Fibroblast of peridontal ligament (primary cell): ENCODE measurements around the gene CNTNAP2.

Experiments used
- DNase-seq: peaks from one replicate; pipeline ENCODE4 v3.0.0-alpha.2; 2010; ENCODE audit errors: extremely low read depth

The CNTNAP2 gene

DNA sequence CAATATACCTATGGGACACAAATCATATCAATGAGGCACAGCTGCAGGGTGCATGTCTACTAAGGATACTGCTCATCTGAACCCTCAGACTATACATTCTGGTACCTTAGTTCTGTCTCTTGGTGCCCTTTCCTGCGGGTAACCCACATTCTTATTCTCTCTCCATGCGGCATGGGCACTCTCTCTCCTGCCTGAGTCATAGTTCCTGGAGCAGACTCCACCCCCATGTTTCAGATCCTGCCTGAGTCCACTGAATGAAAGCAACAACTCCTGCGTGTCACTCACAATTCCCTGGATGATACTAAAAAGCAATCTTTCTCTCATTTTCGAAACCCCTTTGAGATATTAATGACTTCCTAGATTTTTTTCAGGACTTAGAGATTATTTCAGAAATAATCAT lies 1820.8 kb downstream of the CNTNAP2 start:
- DNase-seq: no peak

DNA sequence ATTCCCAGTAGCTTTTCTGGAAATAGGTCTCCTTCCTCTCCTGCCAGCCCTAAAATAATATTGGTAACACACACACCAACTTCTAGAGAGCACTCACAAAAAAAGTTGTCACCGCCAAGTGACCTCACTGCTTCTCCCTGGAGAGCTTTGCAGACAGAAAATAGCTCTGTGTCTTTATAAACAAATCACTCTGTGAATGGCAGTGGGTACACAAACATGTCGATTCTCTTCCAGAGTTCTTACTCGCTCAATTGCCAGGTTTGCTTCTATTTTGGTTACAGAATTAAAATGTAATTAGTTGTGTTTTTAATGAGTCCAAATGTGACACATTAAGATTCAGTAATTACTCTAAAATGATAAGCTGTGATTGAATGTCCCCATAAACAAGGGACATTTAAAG lies 1824.8 kb downstream of the CNTNAP2 start:
- no peak for DNase-seq

DNA sequence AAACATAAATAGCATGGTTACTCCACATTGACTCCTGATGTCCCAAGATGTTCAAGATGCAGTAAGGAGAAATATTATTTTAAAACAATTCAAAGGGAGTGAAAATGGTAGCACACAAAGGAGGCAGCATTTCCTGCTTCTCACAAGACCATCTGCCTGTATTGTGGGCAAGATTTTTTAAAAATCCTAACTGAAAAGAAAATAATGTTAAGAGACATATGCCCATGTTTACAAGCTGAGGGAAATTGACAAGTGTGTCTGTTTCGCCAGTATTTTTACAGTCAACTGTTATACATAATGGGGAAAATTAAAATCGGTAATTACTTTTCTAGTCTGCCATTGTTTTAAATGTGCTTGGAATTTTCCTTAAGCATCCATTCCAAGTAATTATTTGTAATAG lies 1827.7 kb downstream of the CNTNAP2 start:
- no peak for DNase-seq

DNA sequence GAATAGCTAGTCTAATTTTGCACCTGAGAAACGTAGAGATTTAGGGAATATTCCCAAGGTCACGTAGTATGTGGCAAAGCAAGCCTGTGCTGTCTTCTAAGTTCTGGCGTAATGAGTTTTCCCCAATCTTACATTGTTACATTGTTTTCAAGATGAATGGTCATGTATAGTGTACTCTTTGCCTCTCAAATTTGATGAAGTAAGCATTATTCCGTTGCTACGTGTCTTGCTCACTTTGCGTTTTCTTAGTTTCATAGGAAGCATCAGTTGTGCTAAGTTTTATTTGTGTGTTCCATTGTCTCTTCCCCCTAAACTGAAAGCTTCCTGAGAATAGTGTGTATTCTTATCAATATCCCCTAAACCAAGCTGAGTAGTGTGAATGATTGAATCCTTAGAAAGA lies 1836.3 kb downstream of the CNTNAP2 start:
- DNase-seq: no peak

DNA sequence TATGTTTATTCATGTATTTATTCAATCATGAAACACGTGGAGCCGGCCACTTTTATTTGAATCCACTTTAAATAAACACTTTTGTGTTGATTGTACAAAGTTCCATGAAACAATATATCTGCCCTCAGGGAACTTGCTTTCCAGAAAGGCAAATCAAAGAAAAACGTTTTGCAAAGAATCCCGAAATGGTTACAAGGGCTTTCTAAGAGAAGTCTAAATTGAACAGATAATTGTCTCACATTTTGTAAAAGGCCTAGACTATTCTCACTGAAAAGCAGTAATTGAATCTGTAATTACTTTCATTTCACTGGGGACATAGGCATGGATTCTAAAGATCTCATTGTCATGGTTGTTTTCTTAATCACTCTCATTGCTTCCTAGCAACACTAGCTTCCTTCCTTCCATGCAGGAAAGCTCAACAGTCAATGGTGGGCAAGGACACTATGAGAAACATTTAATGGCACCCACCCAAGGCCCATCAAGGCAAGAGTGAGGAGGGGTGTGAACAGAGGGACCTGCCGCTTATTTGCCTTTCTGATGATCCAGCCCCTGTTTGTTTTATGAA lies 1851.5 kb downstream of the CNTNAP2 start:
- no peak for DNase-seq

DNA sequence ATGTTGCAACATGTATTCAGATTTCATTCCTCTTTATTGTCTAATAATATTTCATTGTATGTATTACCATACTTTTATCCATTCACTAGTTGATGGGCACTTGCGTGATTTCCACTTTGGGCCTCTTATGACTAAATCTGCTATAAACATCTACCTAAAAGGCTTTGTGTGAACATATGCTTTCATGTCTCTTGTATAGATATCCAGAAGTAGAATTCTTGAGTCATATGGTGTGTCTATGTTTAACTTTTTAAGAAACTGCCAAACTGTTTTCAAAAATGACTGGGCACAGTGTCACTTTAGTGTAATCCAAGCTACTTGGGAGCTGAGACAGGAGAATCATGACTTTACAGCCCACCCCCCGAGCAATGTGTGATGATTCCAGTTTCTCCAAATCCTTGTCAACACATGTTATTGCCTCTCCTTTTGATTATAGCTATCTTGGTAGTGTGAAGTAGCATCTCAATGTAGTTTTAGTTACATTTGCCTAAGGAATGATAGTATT lies 1855.1 kb downstream of the CNTNAP2 start:
- DNase-seq: no peak

DNA sequence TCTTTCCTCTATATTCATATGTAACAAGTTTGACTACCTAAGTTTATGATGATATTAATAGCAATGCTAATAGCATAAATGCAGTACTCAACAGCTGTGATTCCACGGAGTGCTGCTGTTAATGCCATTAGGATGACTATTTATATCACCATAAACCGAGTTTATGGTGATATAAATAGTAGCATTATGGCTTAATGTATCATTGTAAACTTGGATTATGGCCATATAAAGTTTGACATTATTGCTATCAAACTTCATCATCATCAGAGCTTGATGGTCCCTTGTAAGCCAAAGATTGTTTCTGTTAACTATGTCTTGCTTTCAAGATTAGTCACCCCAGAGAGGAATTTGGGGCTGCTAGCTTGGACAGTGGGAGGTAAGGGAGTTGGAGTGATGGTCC lies 1861.6 kb downstream of the CNTNAP2 start:
- no peak for DNase-seq

DNA sequence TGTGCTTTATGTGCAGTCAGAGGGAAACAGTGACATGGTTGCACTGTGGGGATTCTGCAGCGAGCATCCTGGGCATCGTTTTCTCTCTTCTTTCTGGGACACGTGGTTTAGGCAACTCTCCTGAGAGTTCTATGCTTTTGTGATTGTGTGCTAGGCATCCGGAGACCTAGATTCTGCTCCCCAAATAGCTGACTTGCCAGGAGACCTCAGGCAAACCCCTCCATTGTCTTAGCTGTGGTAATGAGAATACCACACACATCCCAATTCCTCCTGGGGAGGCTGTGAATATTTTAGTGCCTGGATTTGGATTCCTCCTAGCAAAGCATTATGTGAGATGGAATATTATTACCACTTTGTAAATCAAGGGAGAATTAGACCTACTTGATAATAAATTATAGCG lies 1862.0 kb downstream of the CNTNAP2 start:
- DNase-seq: no peak

DNA sequence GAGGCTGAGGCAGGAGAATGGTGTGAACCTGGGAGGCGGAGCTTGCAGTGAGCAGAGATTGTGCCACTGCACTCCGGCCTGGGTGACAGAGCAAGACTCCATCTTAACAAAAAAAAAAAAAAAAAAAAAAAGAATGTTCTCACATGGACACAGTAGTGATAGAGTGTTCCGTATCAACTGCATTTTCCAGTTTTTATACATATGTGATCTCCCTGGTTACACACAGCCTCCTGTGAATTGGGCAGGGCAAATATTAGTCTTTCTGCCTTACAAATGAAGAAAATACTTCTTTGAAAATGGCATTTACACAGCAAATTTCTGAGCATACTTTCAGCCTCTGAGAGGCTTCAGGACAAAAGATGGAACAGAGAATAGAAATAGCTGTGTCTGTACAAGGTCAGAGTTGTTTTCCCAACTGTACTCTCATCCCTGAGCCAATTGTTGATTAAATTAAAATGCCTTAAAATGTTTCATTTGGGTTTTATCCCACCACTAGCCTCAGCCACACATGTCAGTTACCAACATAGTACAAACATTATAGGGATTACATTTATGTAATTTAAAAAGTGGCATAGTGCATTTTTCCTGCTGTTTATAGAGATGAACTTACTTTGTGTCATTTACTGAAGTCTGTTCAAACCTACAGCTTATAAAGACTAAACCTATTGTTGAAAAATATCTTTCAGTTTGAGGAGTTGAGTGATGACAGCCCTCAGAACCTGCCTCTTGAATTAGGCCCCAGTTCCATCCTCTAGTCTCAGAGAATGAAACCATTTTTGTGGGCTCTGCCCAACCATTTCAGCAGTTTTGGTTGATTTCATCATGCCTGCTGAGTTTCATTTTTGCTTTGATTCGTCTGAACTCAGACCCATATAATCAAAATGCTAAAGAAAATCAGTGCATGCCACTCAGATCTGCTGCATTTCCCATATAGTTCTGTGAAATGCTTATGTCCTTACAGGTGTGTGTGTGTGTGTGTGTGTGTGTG lies 1864.5 kb downstream of the CNTNAP2 start:
- peak; percentile 13 for DNase-seq

DNA sequence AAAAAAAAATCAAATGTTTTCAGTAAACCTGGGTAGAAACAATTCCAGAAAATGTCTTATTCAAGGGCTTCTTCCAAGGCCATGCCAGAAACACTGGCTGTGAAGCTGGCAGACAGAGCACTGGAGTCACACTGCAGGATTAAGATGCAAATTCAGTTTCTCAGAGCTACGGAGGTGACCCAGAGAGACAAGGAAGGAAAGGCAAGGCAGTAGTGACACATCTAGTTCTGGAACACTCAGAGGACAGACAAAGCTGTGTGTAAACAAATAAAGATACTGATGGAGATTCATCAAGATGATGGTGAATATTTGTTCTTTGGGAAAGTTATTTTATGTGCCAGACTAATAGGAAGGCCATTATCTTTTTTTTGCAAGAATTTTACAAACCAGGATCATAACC lies 1865.7 kb downstream of the CNTNAP2 start:
- no peak for DNase-seq

DNA sequence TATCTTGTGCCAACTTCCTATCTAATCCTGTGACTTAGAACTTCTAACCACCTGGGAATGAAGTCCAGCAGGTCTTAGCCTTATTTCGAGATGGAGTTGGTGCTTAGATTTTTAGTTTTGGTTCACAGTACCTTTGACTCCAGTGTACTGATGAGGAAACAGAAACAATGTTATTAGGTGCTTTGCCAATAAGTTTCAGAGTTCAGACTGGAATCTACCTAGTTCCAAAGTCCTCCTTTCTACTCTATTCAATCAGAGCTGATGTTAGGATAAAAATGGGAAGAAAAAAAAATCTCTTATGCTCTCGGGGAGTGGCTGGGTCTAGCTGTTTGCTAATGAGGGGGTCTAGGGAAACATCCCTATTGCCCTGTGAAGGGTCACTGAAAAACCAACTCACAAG lies 1867.7 kb downstream of the CNTNAP2 start:
- no peak for DNase-seq

DNA sequence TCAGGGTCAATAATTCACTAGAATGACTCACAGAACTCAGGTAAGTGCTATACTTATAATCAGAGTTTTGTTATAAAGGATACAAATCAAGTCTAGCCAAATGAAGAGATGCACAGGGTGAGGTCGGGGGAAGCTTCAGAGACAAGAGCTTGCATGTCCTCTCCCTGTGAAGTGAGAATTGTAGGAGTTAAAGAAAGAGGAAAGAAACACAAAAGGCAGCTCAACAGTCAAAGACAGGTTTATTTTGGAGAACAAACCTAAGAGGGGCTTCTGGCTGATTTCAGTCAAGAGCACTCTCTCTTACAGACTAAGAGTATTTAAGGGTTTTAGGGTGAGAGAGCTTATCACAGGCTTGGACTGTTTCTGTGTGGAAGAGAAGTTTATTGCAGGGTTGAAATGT lies 1873.5 kb downstream of the CNTNAP2 start:
- DNase-seq: no peak

DNA sequence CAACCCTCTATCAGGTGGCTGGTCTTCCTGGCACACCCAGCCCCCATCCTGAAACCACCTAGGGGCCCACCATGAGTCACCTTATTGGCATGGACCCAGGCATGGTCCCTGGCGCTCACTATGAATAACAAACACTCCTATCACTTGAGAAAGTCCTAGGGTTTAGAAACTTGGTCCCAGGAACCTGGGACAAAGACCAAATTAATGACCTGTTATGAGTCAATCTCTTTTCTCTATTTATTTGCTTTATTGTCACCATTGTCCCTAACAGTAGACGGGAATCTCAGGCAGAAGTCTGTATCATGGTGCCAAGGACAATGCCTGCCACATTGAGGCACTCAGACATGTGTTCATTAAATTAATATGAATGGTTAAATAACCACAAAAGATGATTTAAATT lies 1874.3 kb downstream of the CNTNAP2 start:
- DNase-seq: no peak

DNA sequence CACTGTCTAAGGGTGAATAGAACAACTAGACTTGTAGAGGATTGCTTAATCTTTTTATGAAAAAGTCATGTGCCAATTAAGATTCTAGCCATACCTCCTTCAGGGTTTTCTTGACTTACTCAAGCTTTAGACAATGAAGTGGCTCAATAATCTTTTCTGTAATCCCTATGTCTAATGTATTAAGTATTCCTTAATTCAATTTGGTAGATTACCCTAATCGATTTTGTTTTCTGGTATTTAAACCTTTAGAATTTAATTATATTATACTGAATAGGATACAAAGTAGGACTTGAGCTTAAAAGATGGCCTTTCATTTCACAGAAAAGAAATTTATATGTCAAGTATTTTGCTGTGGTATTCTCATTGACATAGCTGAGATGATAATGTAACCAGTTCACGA lies 1876.1 kb downstream of the CNTNAP2 start:
- DNase-seq: no peak

DNA sequence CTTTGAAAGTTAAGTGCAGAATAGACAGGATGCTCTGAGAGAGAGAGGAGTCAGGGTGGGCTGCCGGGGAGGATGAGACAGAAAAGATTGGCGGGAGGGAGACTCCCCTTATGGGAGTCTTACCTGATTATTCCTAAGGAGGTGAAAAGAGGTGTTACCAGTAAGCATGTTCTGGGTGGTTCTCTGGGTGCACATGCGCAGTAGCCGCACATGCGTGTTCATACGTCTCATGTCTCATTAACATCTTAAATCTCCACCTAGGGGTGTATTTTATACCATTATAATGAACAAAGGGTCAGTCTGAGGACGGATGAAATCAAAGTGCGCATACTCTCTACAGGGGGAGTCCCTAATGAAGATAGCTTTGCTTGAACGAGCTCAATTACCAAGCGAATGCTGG lies 1881.0 kb downstream of the CNTNAP2 start:
- no peak for DNase-seq

DNA sequence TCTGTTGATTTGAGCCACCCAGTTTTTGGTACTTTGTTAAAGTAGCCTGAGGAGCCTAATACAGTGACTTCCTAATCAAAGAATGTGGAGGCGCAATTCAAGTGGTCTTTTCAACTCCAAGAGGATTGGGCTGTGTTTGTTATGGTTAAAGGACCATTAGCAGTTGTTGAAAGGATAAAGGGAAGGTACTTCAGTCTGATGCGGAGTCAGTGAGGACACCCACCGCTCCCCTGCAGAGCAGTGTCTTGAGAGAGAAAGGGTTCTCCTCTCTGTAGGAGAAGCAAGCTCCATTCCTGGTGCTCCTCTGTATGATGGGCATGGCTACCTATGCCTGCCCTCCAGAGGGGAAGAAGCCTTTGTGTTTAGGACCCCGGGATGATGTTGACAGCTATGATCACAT lies 1883.4 kb downstream of the CNTNAP2 start:
- no peak for DNase-seq

DNA sequence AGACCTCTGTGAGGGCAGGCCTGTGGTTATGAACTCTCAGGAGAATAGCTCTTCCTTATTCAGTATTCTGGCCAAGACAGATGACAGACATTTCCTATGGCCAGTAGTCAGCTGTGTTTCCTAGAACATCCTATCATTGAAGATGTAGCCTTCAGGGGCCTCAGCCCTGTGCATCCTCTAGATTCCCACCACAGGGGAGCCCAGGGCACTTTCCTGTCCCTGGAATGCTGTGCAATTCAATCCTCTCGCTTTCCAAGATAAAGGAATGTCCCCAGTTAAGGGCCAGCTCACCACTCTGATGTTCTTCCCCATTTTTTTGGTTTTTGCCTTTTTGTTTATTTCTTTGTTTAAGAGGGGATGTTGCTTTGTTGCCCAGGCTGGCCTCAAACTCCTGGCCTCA lies 1895.2 kb downstream of the CNTNAP2 start:
- no peak for DNase-seq

DNA sequence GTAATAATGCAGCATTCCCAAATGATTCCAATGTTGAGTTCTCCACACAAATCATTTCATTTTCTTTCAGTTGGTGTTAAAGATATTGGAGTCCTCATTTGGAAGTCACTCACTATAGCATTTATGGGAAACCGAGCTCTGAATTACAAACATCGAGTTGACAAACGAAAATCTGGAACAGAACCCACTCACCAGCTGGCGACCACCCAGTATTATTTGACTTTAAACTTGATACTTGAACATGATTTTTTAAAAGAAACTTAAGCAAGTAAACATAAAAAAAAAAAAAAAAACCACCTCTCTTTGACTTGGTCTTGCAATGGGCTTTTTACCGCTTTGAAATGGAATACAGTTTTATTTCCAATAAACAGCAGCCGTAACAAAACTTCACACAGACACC lies 1897.4 kb downstream of the CNTNAP2 start:
- DNase-seq: no peak

DNA sequence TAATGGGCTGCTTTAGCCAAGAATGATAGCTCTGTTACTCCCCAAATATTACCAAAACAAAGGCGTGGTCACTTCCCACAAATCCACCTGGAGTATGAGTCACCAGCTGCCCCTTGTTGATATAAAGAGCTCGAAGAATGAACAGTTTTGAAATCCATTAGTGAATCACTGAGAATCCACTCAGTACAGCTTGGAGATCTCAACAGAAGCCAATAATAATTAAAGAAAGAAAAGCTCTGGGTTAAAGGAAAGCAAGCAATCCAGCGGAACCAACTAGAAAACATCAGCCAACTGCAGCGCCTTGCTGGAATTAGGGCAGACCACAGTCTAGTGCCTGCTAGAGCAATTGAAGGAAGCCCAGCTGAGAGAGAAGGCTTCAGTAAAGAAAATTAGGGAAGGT lies 1897.9 kb downstream of the CNTNAP2 start:
- no peak for DNase-seq

DNA sequence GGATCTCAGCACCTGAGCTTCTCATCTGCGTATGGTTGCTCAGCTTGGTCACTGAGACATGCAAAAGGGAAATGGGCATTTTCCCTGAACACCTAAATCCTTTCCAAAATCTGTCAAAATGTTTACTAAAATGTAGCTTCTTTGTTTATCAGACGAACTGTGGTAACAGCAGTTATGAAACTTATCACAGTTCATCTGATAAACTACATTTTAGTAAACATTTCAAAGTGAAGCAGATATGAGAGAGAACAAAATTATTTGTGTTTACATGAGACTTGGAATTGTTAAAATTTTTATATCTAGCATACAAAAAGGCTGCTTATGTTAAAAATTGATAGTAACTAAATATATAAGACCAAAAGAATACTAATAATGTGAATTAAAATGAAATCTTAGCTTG lies 1900.5 kb downstream of the CNTNAP2 start:
- no peak for DNase-seq

DNA sequence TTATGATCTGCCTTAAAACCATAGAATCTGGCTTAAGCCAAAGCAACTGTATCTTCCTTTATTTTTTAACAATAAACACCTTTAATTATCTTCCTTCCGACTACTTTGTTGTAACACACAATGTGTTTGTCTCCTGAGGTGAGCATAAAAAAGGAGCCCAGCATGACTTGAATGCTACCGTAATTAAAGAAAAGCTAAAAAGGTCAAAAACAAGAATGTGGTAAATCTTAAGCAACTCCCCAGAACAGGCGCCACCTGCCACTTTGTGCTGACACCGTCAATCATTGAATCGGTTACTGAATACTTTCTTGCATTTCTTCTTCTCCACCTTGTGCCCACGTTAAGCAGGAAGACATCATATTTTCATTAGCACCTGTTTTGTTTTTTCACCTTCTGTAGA lies 1904.1 kb downstream of the CNTNAP2 start:
- DNase-seq: no peak

DNA sequence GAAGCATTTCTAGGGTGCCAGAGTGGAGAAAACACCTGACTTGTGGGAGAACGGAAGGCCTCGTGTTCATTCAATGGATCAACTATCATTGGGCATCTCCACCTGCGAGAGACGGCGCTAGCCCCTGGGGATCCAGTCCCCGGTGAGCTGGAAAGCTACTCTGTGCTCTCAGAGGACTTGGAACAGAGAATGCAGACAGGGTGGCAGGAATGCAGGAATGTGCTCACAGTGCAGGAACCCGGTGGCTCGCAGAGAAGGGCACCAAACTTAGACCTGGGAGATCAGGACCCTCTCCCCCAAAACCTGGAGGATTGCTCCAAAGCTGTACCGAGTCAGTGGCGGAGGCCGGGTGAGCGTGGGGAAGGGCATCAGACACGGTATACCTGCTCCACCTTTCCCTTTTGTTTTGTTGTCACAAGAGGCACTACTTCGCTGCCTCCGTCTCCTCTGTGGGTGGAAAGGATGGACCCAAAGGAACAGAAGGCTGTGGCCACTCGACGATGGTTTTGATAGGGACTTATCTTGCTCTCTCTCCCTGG lies 1905.0 kb downstream of the CNTNAP2 start:
- no peak for DNase-seq

DNA sequence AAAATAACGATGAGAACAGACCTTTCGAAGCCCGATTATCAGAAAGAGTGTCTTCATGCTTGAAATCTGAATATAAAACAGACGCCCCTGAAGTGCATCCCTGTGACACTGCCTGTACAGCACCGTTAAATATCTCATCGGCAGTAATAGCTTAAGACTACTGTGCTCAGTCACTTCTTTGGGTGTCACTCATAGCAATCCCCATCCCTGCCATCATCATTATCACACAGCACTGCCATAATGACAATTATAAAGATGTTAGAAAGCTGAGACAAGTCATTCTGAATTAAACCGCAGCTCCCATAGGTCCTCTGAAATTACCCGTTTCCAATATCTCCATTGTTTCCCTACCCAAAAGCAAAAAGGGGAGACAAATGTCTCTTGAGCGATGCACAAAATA lies 1906.2 kb downstream of the CNTNAP2 start:
- DNase-seq: no peak
